Liver (tissue), 9 donors: ENCODE data around the gene RECQL5. TPM values are rescaled to one million over a fixed set of nuclear protein-coding genes. Genes with fewer than 3 reads are reported as not detected.

Source experiments
- DNase-seq: peaks from one replicate; pipeline ENCODE4 v3.0.0-alpha.2; 2017; ENCODE audit warnings: low spot score
- H3K27ac ChIP-seq, 2 donors: one replicate each; pipeline ENCODE4 v1.7.0; 2013; ENCODE audit warnings: inconsistent platforms in 2 of 2, low read length in 2 of 2, control low read depth in 1 of 2, low read depth in 1 of 2, mild to moderate bottlenecking in 1 of 2
- H3K27me3 ChIP-seq, 4 donors: one replicate each; pipeline versions ENCODE4 v1.6.1 to v1.7.0; 2013; ENCODE audit warnings: low read length in 3 of 4, inconsistent platforms in 1 of 4, mild to moderate bottlenecking in 1 of 4, moderate library complexity in 1 of 4; ENCODE audit not compliant: control insufficient read depth in 4 of 4, insufficient read depth in 4 of 4
- H3K36me3 ChIP-seq, 4 donors: one replicate each; pipeline versions ENCODE4 v1.6.1 to v1.7.0; 2013; ENCODE audit warnings: low read length in 3 of 4, mild to moderate bottlenecking in 3 of 4, low read depth in 1 of 4, moderate library complexity in 1 of 4; ENCODE audit not compliant: control insufficient read depth in 4 of 4, insufficient read depth in 3 of 4
- H3K4me1 ChIP-seq, 4 donors: one replicate each; pipeline versions ENCODE4 v1.6.1 to v1.7.0; 2013; ENCODE audit warnings: low read length in 3 of 4, mild to moderate bottlenecking in 3 of 4, moderate library complexity in 1 of 4; ENCODE audit not compliant: control insufficient read depth in 4 of 4, insufficient read depth in 4 of 4
- H3K4me3 ChIP-seq, 3 donors: one replicate each; pipeline versions ENCODE4 v1.6.1 to v1.7.0; 2013; ENCODE audit warnings: low read length in 3 of 3, control low read depth in 1 of 3, low read depth in 1 of 3, mild to moderate bottlenecking in 1 of 3
- H3K9ac ChIP-seq, 2 donors: one replicate each; pipeline ENCODE4 v1.7.0; 2013; ENCODE audit warnings: low read length in 2 of 2, mild to moderate bottlenecking in 2 of 2, moderate library complexity in 2 of 2, control low read depth in 1 of 2, low read depth in 1 of 2
- H3K9me3 ChIP-seq, 4 donors: one replicate each; pipeline versions ENCODE4 v1.6.1 to v1.7.0; 2013; ENCODE audit warnings: low read length in 3 of 4; ENCODE audit not compliant: control insufficient read depth in 4 of 4
- ATF3 ChIP-seq: IDR thresholded peaks from 2 replicates; pipeline ENCODE4 v1.6.1; 2016; ENCODE audit warnings: antibody characterized with exemption
- CTCF ChIP-seq: fragments of 150-350 bp; IDR thresholded peaks from 2 replicates; pipeline ENCODE4 v1.5.1; 2017; ENCODE audit warnings: improper control_type of control experiment, low read depth, low read length; ENCODE audit not compliant: missing input control
- EGR1 ChIP-seq, 2 donors: IDR thresholded peaks; 2 replicates each; pipeline ENCODE4 v1.6.1; 2016 to 2018; ENCODE audit warnings: antibody characterized with exemption in 2 of 2, low read depth in 2 of 2
- FOXA1 ChIP-seq: IDR thresholded peaks from 2 replicates; pipeline ENCODE4 v1.6.1; 2016; ENCODE audit warnings: antibody characterized with exemption
- GABPA ChIP-seq, 2 donors: IDR thresholded peaks in 1 of 2; conservative IDR thresholded peaks in 1 of 2; 2 replicates each; pipeline ENCODE4 v1.6.1; 2016; ENCODE audit warnings: antibody characterized with exemption in 2 of 2, mild to moderate bottlenecking in 1 of 2, moderate library complexity in 1 of 2
- HNF4A ChIP-seq, 2 donors: conservative IDR thresholded peaks; 2 replicates each; pipeline ENCODE4 v1.6.1; 2016; ENCODE audit warnings: antibody characterized with exemption in 2 of 2, mild to moderate bottlenecking in 2 of 2
- HNF4G ChIP-seq: IDR thresholded peaks from 2 replicates; pipeline ENCODE4 v1.6.1; 2016; ENCODE audit warnings: antibody characterized with exemption
- JUND ChIP-seq, 2 donors: IDR thresholded peaks; 2 replicates each; pipeline ENCODE4 v1.6.1; 2016; ENCODE audit warnings: antibody characterized with exemption in 2 of 2
- MAX ChIP-seq: IDR thresholded peaks from 2 replicates; pipeline ENCODE4 v1.6.1; 2016; ENCODE audit warnings: antibody characterized with exemption
- NR2F2 ChIP-seq: IDR thresholded peaks from 2 replicates; pipeline ENCODE4 v1.6.1; 2016; ENCODE audit warnings: antibody characterized with exemption
- RAD21 ChIP-seq, 2 donors: IDR thresholded peaks; 2 replicates each; pipeline ENCODE4 v1.6.1; 2016; ENCODE audit warnings: antibody characterized with exemption in 2 of 2, mild to moderate bottlenecking in 2 of 2
- REST ChIP-seq: IDR thresholded peaks from 2 replicates; pipeline ENCODE4 v1.6.1; 2016; ENCODE audit warnings: antibody characterized with exemption, mild to moderate bottlenecking
- RXRA ChIP-seq, 2 donors: IDR thresholded peaks; 2 replicates each; pipeline ENCODE4 v1.6.1; 2017 to 2018; ENCODE audit warnings: antibody characterized with exemption in 2 of 2, mild to moderate bottlenecking in 1 of 2
- SP1 ChIP-seq: IDR thresholded peaks from 2 replicates; pipeline ENCODE4 v1.6.1; 2018; ENCODE audit warnings: antibody characterized with exemption, mild to moderate bottlenecking
- TAF1 ChIP-seq: conservative IDR thresholded peaks from 2 replicates; pipeline ENCODE4 v1.6.1; 2016; ENCODE audit warnings: antibody characterized with exemption, mild to moderate bottlenecking
- YY1 ChIP-seq: IDR thresholded peaks from 2 replicates; pipeline ENCODE4 v1.6.1; 2016; ENCODE audit warnings: antibody characterized with exemption, mild to moderate bottlenecking
- ZBTB33 ChIP-seq: IDR thresholded peaks from 2 replicates; pipeline ENCODE4 v1.6.1; 2016; ENCODE audit warnings: antibody characterized with exemption
- WGBS: extraction: QIAGEN DNeasy Blood & Tissue Kit; methylation state at CpG from one replicate; pipeline ENCODE4 v1.1.7; 2013; 5-methylcytosine and 5-hydroxymethylcytosine counted together
- polyA plus RNA-seq, 2 donors: library from polyadenylated mRNA; stranded (reverse) in 1 of 2; unstranded in 1 of 2; fragments of 200-250 nt in 1 of 2; fragments of >200 nt in 1 of 2; fragmentation: Nextera tagmentation in 1 of 2; extraction: Ambion mirVana in 1 of 2; gene quantifications; one replicate each; pipeline versions ENCODE4 v1.2.1 to v1.2.3, GENCODE V29; 2013 to 2015
- total RNA-seq, 2 donors: library from RNA; depleted of rRNA; stranded (reverse); fragments of >200 nt; gene quantifications; one replicate each; pipeline ENCODE4 v1.2.3, GENCODE V29; 2014
- donor health status: healthy.
- donor health status: healthy.
- donor health status: healthy.
- donor health status: healthy.
- donor health status: healthy.

The RECQL5 gene
- total and polyA plus RNA-seq, 4 donors: 8.3 to 15.1 (median 11.5) TPM

- Histone ChIP-seq H3K9ac (no peak overlapping the region), H3K27ac (no peak overlapping the region), H3K9me3 (no peaks in the 10 kb centered on the region), H3K36me3 (peaks cover 35 to 83% (median 55%) of the 10 kb centered on the region in 4 donors), H3K27me3 (no peaks in the 10 kb centered on the region), H3K4me1 (no peaks in the 10 kb centered on the region), H3K4me3 (no peak overlapping the region)
- TF ChIP-seq TAF1 (no peak), ZBTB33 (no peak), MAX (no peak), GABPA (IDR thresholded peaks at IDR 0.05 in 1 of 2, conservative IDR thresholded peaks at IDR 0.05 in 1 of 2) (no peak), YY1 (no peak), EGR1 (IDR thresholded peaks at IDR 0.05; ENCODE audit: low read depth in 2 of 2) (no peak), FOXA1 (no peak), JUND (IDR thresholded peaks at IDR 0.05) (no peak), HNF4G (no peak), NR2F2 (no peak), ATF3 (no peak), RXRA (IDR thresholded peaks at IDR 0.05) (no peak), HNF4A (conservative IDR thresholded peaks at IDR 0.05) (no peak)
- WGBS: 92% methylated on average over 27 of the region's 27 CpGs
- no peak for DNase-seq
These were observed 38.3 kb upstream of the RECQL5 start for GRCh38 chr17:75704963-75705875.

GRCh38 chr17:75703591-75703990, 36.6 kb upstream of the RECQL5 start:
- H3K9ac ChIP-seq: no peak overlapping the region
- no peaks in the 10 kb centered on the region for H3K27me3 ChIP-seq
- WGBS: 96% methylated on average over 9 of the region's 9 CpGs
- no peaks in the 10 kb centered on the region for H3K4me1 ChIP-seq
- DNase-seq: no peak
- H3K4me3 ChIP-seq: no peak overlapping the region
- TF ChIP-seq NR2F2 (no peak), YY1 (no peak), CTCF (no peak), SP1 (no peak), REST (no peak), HNF4G (no peak), MAX (no peak), EGR1 (IDR thresholded peaks at IDR 0.05; ENCODE audit: low read depth in 2 of 2) (no peak), RXRA (IDR thresholded peaks at IDR 0.05) (no peak), ZBTB33 (no peak), FOXA1 (no peak), RAD21 (IDR thresholded peaks at IDR 0.05) (no peak), JUND (IDR thresholded peaks at IDR 0.05) (no peak), TAF1 (no peak)
- no peaks in the 10 kb centered on the region for H3K9me3 ChIP-seq
- peaks cover 38 to 87% (median 58%) of the 10 kb centered on the region in 4 donors for H3K36me3 ChIP-seq
- H3K27ac ChIP-seq: no peak overlapping the region
